Activated CD4-positive, alpha-beta T cell treated with anti-CD3 and anti-CD28 coated beads for 36 hours (primary cell): Measurements from ENCODE around the gene AOAH. TPM values are rescaled to one million over a fixed set of nuclear protein-coding genes. Genes with fewer than 3 reads are reported as not detected.

Experiments used
- ATAC-seq: fragments of 200-7000 bp; cut with Tn5 transposase; one replicate; pipeline ENCODE4 v1.10.0; 2021; ENCODE audit warnings: mild to moderate bottlenecking, moderate library complexity
- CTCF ChIA-PET: fragments of 350-600 bp; sonication (Branson Sonifier 250); formaldehyde crosslinking; loops from one replicate; lab custom pipeline; 2021; ENCODE audit warnings: antibody characterized with exemption; lab: Charles Lee
- POLR2A ChIA-PET: fragments of 350-600 bp; sonication (Branson Sonifier 250); formaldehyde crosslinking; loops from one replicate; lab custom pipeline; 2021; ENCODE audit warnings: antibody characterized with exemption, inconsistent platforms; lab: Charles Lee
- DNase-seq: peaks from one replicate; pipeline ENCODE4 v3.0.0-alpha.2; 2020
- H3K27ac Mint-ChIP-seq: one replicate; pipeline ENCODE4 v1.8.0; 2021; ENCODE audit warnings: mixed read lengths
- H3K27me3 Mint-ChIP-seq: one replicate; pipeline ENCODE4 v1.8.0; 2021; ENCODE audit warnings: mixed read lengths
- H3K36me3 Mint-ChIP-seq: one replicate; pipeline ENCODE4 v1.8.0; 2021; ENCODE audit warnings: low read depth, mixed read lengths
- H3K4me1 Mint-ChIP-seq: one replicate; pipeline ENCODE4 v1.8.0; 2021; ENCODE audit warnings: mixed read lengths
- H3K4me3 Mint-ChIP-seq: one replicate; pipeline ENCODE4 v1.8.0; 2021; ENCODE audit warnings: mild to moderate bottlenecking, moderate library complexity, mixed read lengths
- H3K9me3 Mint-ChIP-seq: one replicate; pipeline ENCODE4 v1.8.0; 2021; ENCODE audit warnings: low read depth, mixed read lengths
- intact Hi-C, 2 experiments: fragments of 100-400 bp; cut with DNase I in 1 of 2; cut with micrococcal nuclease in 1 of 2; formaldehyde crosslinking; loops; one replicate each; pipeline versions ENCODE4 v1.14.2 to v1.15.1; 2022 to 2024; cut with DNase I, micrococcal nuclease
- total RNA-seq, 2 experiments: library from RNA; stranded (reverse); gene quantifications; one replicate each; pipeline ENCODE4 v1.2.3, GENCODE V29; 2021

The AOAH gene
- total RNA-seq, 2 experiments from 2014 or later = 9.2 to 10.0 TPM

- H3K4me1 Mint-ChIP-seq = peaks cover 7% of the 10 kb centered on the region
- intact Hi-C loops = no loop called here
- H3K27ac Mint-ChIP-seq = no peak overlapping the region
- ATAC-seq (no peak), DNase-seq (no peak)
- no peaks in the 10 kb centered on the region for H3K27me3 Mint-ChIP-seq
- peaks cover 4% of the 10 kb centered on the region for H3K36me3 Mint-ChIP-seq
- no peak overlapping the region for H3K4me3 Mint-ChIP-seq
- POLR2A ChIA-PET = no interaction called here
- CTCF ChIA-PET = interaction anchor here (0.8 kb wide), 1 partner anchor 9 kb away, joined by 3 read pairs; no protein-coding TSS in a partner anchor
- no peaks in the 10 kb centered on the region for H3K9me3 Mint-ChIP-seq
Measured at GRCh38 chr7:36614959-36615358, 109.3 kb downstream of the AOAH start.

DNA sequence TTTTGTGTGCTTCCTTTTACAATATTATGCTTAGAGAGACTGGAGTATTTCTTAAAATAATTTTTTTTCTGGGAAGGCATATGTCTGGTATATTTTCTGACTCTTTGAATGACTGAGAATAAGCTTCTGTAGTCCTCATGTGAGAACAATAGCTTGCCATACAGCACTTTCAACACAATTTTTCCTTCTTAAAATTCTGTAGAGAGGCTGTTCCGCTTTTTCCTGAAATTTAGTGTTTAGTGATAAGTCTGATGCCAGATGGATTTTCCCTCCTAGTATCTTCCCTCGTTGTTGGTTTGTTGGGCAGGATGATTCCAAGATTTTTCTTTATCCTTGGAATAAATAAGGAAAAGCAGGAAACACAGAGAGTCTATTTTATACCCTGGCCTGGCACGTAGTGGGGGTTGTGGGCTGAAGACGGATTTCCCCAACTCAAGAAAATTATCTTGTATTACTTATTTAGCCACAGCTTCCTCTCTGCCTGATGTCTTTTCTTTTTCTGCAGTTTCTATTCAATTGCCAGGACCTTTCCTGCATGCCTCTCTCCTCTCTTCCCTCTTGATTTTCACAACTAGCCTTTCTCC is 111.2 kb downstream of the AOAH start:
- POLR2A ChIA-PET = no interaction called here
- DNase-seq (no peak), ATAC-seq (no peak)
- Mint-ChIP-seq H3K27ac (no peak overlapping the region), H3K36me3 (peaks cover 4% of the 10 kb centered on the region), H3K4me3 (no peak overlapping the region), H3K9me3 (no peaks in the 10 kb centered on the region), H3K27me3 (no peaks in the 10 kb centered on the region), H3K4me1 (peaks cover 9% of the 10 kb centered on the region)
- CTCF ChIA-PET = no interaction called here
- intact Hi-C loops = no loop called here

DNA sequence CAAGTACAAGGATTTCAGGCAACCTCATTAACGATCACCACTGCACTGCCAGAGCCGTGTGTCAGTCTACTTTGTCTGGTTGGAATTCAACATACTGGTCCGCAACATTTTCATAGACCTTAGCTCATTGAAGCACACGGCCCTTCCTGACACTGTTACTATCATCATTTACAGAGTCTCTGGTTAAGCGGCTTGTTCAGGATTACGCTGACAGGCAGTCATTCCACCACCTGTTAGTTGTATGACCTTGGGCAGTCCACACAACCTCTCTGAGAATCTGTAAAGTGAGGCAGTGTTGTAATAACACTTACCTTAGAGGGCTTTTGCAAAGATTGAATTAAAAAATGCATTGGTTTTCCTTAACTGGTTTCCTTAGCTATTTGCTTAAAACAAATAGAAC is 112.6 kb downstream of the AOAH start:
- ATAC-seq = no peak
- H3K36me3 Mint-ChIP-seq = peaks cover 4% of the 10 kb centered on the region
- POLR2A ChIA-PET = interaction anchor here (0.8 kb wide), 1 partner anchor 13 kb away, joined by 5 read pairs; no protein-coding TSS in a partner anchor

GRCh38 chr7:36607721-36608095 is 116.6 kb downstream of the AOAH start:
- DNase-seq (no peak), ATAC-seq (no peak)
- POLR2A ChIA-PET = no interaction called here
- intact Hi-C loops = no loop called here
- CTCF ChIA-PET = no interaction called here
- H3K27me3 Mint-ChIP-seq = no peaks in the 10 kb centered on the region
- no peak overlapping the region for H3K4me3 Mint-ChIP-seq
- peaks cover 2% of the 10 kb centered on the region for H3K36me3 Mint-ChIP-seq
- H3K27ac Mint-ChIP-seq = no peak overlapping the region
- peaks cover 34% of the 10 kb centered on the region for H3K4me1 Mint-ChIP-seq
- H3K9me3 Mint-ChIP-seq = no peaks in the 10 kb centered on the region

More for the DNA sequence above, 112.6 kb downstream of the AOAH start:
- H3K27me3 Mint-ChIP-seq = no peaks in the 10 kb centered on the region
- no peak overlapping the region for H3K4me3 Mint-ChIP-seq
- CTCF ChIA-PET = interaction anchor here (0.7 kb wide), 1 partner anchor 257 kb away, joined by 3 read pairs; no protein-coding TSS in a partner anchor
- no peak overlapping the region for H3K27ac Mint-ChIP-seq
- no peaks in the 10 kb centered on the region for H3K9me3 Mint-ChIP-seq
- H3K4me1 Mint-ChIP-seq = peaks cover 18% of the 10 kb centered on the region
- DNase-seq = no peak
- intact Hi-C loops = no loop called here

DNA sequence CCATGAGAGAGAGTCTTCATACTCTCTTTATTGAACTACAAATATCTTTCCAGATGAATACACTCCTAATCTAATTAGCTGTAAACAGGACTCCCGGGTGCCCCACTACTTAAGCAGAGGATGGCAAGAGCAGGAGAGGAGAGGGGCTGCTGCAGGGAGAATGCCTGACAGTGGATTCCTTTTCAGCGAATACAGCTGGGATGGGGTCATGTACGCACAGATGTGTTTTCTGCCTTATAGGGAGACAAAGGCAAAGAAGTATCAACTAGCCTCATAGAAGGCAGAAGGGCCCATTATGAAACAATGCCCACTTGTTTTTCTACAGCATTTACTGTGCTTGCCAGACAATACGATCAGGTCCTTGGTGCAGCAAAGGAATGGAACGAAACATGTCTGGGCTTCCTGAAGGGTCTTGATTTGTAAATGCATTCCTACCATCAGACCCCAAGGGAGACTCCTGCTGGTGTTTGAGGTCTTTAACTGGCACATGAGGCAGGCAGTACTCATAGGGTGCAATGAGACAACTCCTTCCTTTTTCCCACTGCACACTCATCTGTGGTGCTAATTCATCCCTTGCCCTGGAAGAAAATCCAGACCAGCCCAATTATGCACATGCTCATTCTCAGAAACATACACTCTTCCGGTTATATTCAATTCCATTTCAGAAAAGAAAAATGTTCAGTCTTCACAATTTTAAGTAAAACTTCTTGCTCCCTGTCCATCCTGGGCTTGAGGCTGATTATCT is 117.1 kb downstream of the AOAH start:
- ChIA-PET POLR2A (no interaction called here), CTCF (interaction anchor here (1.3 kb wide), 1 partner anchor 64 kb away, joined by 3 read pairs; no protein-coding TSS in a partner anchor)
- Mint-ChIP-seq H3K27ac (no peak overlapping the region), H3K27me3 (no peaks in the 10 kb centered on the region), H3K36me3 (peaks cover 2% of the 10 kb centered on the region), H3K9me3 (no peaks in the 10 kb centered on the region), H3K4me3 (no peak overlapping the region), H3K4me1 (peaks cover 39% of the 10 kb centered on the region)
- intact Hi-C loops = no loop called here
- no peak for ATAC-seq
- no peak for DNase-seq

DNA sequence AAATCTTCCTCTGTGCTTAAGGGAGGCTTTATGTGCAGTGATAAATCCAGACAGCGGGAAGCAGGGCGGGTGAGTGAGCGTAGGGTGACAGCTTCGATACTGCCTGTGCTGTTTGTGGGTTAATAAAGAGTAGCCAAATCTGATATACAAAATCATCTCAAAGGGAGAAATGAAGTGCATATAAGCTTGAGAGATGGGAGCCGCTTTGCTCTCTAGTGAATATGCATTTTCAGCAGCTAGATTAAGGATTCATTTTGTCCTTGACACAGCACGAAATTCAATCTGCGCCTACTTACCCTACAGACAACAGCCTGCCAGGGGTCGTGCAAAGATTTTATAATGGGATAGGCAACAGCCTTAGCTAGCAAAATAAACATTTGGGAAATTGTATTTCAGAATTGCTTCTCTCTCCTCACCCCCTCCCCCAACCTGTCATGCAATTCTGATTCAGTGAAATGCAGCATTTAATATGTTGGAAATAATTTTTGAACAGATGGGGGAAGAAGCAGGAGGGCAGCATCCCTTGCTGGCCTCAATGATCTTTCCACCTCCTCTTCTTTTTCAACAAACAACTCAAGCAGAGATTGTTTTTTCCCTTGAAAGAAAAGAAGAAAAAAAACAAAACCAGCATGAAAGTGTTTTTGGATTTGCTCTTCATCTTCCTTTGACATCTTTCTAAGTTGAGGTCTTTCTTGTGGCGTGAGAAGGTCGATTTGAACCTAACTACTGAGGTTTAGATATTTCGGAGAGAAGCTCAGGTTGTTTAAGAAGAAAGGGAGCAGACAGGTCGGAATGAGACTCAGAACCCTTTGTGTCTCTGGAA is 117.9 kb downstream of the AOAH start:
- intact Hi-C loops = no loop called here
- peaks cover 6% of the 10 kb centered on the region for H3K36me3 Mint-ChIP-seq
- ATAC-seq (no peak), DNase-seq (no peak)
- POLR2A ChIA-PET = interaction anchor here (0.6 kb wide), 1 partner anchor 68 kb away, joined by 3 read pairs; no protein-coding TSS in a partner anchor
- peaks cover 47% of the 10 kb centered on the region for H3K4me1 Mint-ChIP-seq
- no peaks in the 10 kb centered on the region for H3K9me3 Mint-ChIP-seq
- H3K4me3 Mint-ChIP-seq = no peak overlapping the region
- no peaks in the 10 kb centered on the region for H3K27me3 Mint-ChIP-seq
- CTCF ChIA-PET = interaction anchor here (0.9 to 1.3 kb wide), 2 partner anchors 12 to 65 kb away, joined by 3 read pairs; no protein-coding TSS in a partner anchor
- H3K27ac Mint-ChIP-seq = no peak overlapping the region

DNA sequence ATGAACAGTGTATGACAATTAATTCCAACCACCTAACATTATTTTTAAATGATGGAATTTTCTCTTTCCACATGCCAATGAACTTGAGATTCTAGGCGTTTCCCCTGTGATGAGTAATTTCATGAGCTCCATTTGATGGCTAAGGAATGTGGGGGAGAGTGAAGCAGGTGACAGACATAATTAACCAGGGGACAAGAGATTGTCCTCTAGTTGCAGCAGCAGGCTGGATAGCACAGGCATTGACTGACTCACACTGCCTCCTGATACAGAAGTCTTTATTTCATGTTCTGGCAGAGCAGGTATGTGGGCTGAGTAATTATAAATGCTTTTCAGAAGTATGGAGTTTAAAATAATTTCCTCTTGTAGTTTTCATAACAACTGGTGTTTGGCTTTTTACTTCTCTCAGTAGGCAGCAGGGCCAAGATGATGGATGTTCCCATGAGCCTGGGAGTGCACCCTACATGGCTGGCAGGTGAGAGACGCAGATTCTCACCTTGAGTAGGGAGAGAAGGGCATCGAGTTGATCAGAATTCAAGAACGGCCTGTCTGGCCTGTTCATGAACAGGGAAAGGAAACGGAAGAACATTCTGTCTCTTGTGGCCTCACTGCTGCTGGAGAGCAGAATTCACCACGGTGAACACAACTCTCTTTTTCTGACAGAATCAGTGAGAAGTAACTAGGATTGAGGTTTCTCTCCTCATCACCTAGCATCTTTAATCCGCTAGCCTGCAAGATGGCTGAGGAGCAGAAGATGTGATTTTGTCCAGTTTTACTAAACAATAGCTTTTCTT is 118.8 kb downstream of the AOAH start:
- Mint-ChIP-seq H3K27ac (no peak overlapping the region), H3K9me3 (no peaks in the 10 kb centered on the region), H3K4me3 (no peak overlapping the region), H3K27me3 (no peaks in the 10 kb centered on the region), H3K4me1 (peaks cover 56% of the 10 kb centered on the region), H3K36me3 (peaks cover 6% of the 10 kb centered on the region)
- POLR2A ChIA-PET = no interaction called here
- intact Hi-C loops = no loop called here
- DNase-seq (no peak), ATAC-seq (no peak)
- CTCF ChIA-PET = interaction anchor here (0.9 to 1.3 kb wide), 3 partner anchors 13 to 66 kb away, joined by 3 read pairs; no protein-coding TSS in a partner anchor

- Mint-ChIP-seq H3K4me1 (peaks cover 63% of the 10 kb centered on the region), H3K4me3 (no peak overlapping the region), H3K27ac (no peak overlapping the region), H3K9me3 (no peaks in the 10 kb centered on the region), H3K36me3 (peaks cover 6% of the 10 kb centered on the region), H3K27me3 (no peaks in the 10 kb centered on the region)
- DNase-seq (no peak), ATAC-seq (no peak)
- ChIA-PET POLR2A (no interaction called here), CTCF (interaction anchor here (1.0 kb wide), 1 partner anchor 65 kb away, joined by 3 read pairs; no protein-coding TSS in a partner anchor)
- intact Hi-C loops = loop anchor here (5.0 kb wide), 4 partner anchors 62 to 747 kb away; partner anchors contain the start of gene AOAH (in 1 of the 2)
Measured at GRCh38 chr7:36604806-36605205, 119.5 kb downstream of the AOAH start.

- H3K27me3 Mint-ChIP-seq = no peaks in the 10 kb centered on the region
- H3K9me3 Mint-ChIP-seq = no peaks in the 10 kb centered on the region
- peaks cover 66% of the 10 kb centered on the region for H3K4me1 Mint-ChIP-seq
- DNase-seq (peak; percentile 16), ATAC-seq (peak; percentile 45)
- intact Hi-C loops = loop anchor here (5.0 kb wide), 4 partner anchors 64 to 749 kb away; partner anchors contain the start of gene AOAH (in 1 of the 2)
- CTCF ChIA-PET = interaction anchor here (0.6 kb wide), 1 partner anchor 89 kb away, joined by 3 read pairs; no protein-coding TSS in a partner anchor
- H3K4me3 Mint-ChIP-seq = no peak overlapping the region
- POLR2A ChIA-PET = interaction anchor here (1.6 kb wide), 1 partner anchor 21 kb away, joined by 3 read pairs; no protein-coding TSS in a partner anchor
- H3K27ac Mint-ChIP-seq = peak overlapping the region; percentile 59
- peaks cover 6% of the 10 kb centered on the region for H3K36me3 Mint-ChIP-seq
Measured at GRCh38 chr7:36602934-36603887, 121.1 kb downstream of the AOAH start.
